Measurements from ENCODE around the gene OR6J1.

OR6J1 gene

DNA sequence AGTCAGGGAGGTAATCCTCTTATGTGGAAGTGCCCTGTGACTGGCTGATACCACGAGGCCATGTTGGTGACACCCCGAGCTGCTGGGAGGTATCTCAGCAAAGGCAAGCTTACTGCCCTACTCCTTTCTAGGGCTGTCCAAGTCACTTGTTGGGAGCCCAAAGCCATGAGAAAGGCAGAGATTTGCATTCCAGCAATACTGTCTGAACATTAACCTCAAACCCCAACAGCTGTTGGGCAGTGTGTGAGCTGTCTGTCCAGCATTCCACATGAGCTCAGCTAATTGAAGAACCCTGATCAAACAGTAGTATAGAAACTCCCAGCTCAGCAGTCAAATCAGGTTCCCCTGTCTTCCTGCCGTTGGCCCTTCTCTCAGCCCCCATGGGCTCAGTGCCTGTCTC, 36.9 kb downstream of the OR6J1 start:
- no peaks in the 10 kb centered on the region for H3K4me1 ChIP-seq (ENCODE audit: low read length)

DNA sequence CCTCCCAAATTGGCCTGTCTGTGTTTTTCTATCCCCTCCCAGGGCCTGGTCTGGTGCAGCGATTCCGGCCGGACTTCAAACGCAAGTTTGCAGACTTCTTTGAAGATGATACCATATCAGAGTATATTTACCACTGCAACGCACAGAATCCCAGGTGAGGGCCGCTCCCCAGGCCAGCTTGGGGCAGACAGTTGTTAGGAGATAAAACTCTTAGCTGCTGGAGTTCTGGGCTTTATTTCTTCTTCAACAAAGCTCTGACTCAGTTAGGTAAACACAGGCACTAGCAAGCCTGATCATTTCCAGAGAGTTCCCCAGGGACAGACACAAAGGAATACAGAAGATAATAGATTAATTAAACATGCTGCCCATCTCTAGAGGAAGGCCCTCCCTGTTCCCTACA, 37.8 kb downstream of the OR6J1 start:
- Histone ChIP-seq H4K20me1 (ENCODE audit: insufficient read depth, low read length) (no peaks in the 10 kb centered on the region), H3K9ac (ENCODE audit: low read length) (no peak overlapping the region), H3K27me3 (ENCODE audit: low read depth, low read length) (no peaks in the 10 kb centered on the region), H2AFZ (ENCODE audit: low read depth, low read length) (no peak overlapping the region), H3K4me3 (ENCODE audit: low read length) (no peak overlapping the region), H3K9me3 (ENCODE audit: insufficient read depth, low read length) (no peaks in the 10 kb centered on the region), H3K27ac (ENCODE audit: low read length) (no peak overlapping the region), H3K36me3 (replicated peaks; ENCODE audit: low read depth, low read length) (peaks cover 23% of the 10 kb centered on the region), H3K79me2 (ENCODE audit: low read length) (no peaks in the 10 kb centered on the region), H3K4me2 (ENCODE audit: low read length) (no peak overlapping the region), H3K4me1 (ENCODE audit: low read length) (no peaks in the 10 kb centered on the region)
- TF ChIP-seq EZH2phosphoT487 (IDR thresholded peaks at IDR 0.05; ENCODE audit: low read depth) = no peak
- TF ChIP-seq, protein P1, sequence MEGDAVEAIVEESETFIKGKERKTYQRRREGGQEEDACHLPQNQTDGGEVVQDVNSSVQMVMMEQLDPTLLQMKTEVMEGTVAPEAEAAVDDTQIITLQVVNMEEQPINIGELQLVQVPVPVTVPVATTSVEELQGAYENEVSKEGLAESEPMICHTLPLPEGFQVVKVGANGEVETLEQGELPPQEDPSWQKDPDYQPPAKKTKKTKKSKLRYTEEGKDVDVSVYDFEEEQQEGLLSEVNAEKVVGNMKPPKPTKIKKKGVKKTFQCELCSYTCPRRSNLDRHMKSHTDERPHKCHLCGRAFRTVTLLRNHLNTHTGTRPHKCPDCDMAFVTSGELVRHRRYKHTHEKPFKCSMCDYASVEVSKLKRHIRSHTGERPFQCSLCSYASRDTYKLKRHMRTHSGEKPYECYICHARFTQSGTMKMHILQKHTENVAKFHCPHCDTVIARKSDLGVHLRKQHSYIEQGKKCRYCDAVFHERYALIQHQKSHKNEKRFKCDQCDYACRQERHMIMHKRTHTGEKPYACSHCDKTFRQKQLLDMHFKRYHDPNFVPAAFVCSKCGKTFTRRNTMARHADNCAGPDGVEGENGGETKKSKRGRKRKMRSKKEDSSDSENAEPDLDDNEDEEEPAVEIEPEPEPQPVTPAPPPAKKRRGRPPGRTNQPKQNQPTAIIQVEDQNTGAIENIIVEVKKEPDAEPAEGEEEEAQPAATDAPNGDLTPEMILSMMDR (IDR thresholded peaks at IDR 0.05; ENCODE audit: low read depth, low read length) = no peak

More for the DNA sequence above, 36.9 kb downstream of the OR6J1 start:
- no peak overlapping the region for H3K4me2 ChIP-seq (ENCODE audit: low read length)
- H3K9me3 ChIP-seq (ENCODE audit: insufficient read depth, low read length) = no peaks in the 10 kb centered on the region
- H4K20me1 ChIP-seq (ENCODE audit: insufficient read depth, low read length) = no peaks in the 10 kb centered on the region
- H2AFZ ChIP-seq (ENCODE audit: low read depth, low read length) = no peak overlapping the region
- no peak for TF ChIP-seq EZH2phosphoT487 (IDR thresholded peaks at IDR 0.05; ENCODE audit: low read depth)
- TF ChIP-seq, protein P1 (IDR thresholded peaks at IDR 0.05; ENCODE audit: low read depth, low read length) = no peak
- no peaks in the 10 kb centered on the region for H3K79me2 ChIP-seq (ENCODE audit: low read length)
- no peak overlapping the region for H3K4me3 ChIP-seq (ENCODE audit: low read length)
- H3K9ac ChIP-seq (ENCODE audit: low read length) = no peak overlapping the region
- no peaks in the 10 kb centered on the region for H3K27me3 ChIP-seq (ENCODE audit: low read depth, low read length)
- no peak overlapping the region for H3K27ac ChIP-seq (ENCODE audit: low read length)
- peaks cover 23% of the 10 kb centered on the region for H3K36me3 ChIP-seq (replicated peaks; ENCODE audit: low read depth, low read length)

DNA sequence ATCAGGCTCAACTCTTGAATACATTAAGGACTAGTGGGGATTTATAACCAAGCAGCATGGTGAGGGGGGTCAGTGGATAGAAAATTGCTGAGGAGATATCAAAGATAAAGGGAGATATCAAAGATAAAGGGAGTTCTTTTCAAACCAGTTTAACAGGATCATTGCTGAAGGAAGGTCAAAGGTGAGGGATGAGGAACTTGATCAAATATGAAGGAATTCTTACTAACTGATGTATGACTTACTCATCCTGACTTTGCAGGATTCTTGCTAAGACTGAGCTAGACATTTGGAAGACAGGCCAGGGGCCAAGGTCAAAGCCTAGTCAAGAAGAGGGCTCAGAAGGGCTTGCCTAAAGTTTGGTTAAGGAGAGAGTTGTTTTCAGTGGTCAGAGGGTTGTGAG, 41.3 kb downstream of the OR6J1 start:
- H3K9ac ChIP-seq (ENCODE audit: low read length) = no peak overlapping the region
- no peak overlapping the region for H3K4me2 ChIP-seq (ENCODE audit: low read length)
- no peaks in the 10 kb centered on the region for H3K79me2 ChIP-seq (ENCODE audit: low read length)
- no peaks in the 10 kb centered on the region for H3K9me3 ChIP-seq (ENCODE audit: insufficient read depth, low read length)
- no peak overlapping the region for H3K4me3 ChIP-seq (ENCODE audit: low read length)
- no peaks in the 10 kb centered on the region for H3K27me3 ChIP-seq (ENCODE audit: low read depth, low read length)
- H3K27ac ChIP-seq (ENCODE audit: low read length) = no peak overlapping the region
- H2AFZ ChIP-seq (ENCODE audit: low read depth, low read length) = no peak overlapping the region
- peaks cover 22% of the 10 kb centered on the region for H3K36me3 ChIP-seq (replicated peaks; ENCODE audit: low read depth, low read length)
- TF ChIP-seq EZH2phosphoT487 (IDR thresholded peaks at IDR 0.05; ENCODE audit: low read depth) = no peak
- TF ChIP-seq, protein P1 (IDR thresholded peaks at IDR 0.05; ENCODE audit: low read depth, low read length) = no peak
- peaks cover 15% of the 10 kb centered on the region for H3K4me1 ChIP-seq (ENCODE audit: low read length)
- no peaks in the 10 kb centered on the region for H4K20me1 ChIP-seq (ENCODE audit: insufficient read depth, low read length)

DNA sequence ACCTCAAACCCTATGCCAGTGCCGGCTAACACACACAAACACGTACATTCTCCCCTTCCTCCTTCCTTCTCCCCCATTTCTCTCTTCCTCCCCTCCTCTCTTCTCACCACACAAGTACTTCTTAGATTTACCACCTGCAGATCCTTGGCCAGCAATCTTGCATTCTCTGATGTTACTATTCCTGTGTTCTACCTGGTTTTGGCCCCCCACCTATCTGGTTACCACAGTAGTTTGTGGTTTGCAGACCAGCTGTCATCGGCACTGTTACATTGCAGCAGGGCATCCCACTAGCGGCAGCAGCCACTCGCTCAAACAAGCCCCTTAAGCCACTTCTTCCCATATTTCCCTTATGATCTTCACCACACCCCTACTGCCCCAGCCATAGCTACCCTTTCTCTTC, 42.2 kb downstream of the OR6J1 start:
- Histone ChIP-seq H3K27ac (ENCODE audit: low read length) (no peak overlapping the region), H3K4me3 (ENCODE audit: low read length) (no peak overlapping the region), H3K9ac (ENCODE audit: low read length) (no peak overlapping the region), H3K4me1 (ENCODE audit: low read length) (peaks cover 19% of the 10 kb centered on the region), H3K4me2 (ENCODE audit: low read length) (no peak overlapping the region), H3K79me2 (ENCODE audit: low read length) (no peaks in the 10 kb centered on the region), H3K27me3 (ENCODE audit: low read depth, low read length) (no peaks in the 10 kb centered on the region), H4K20me1 (ENCODE audit: insufficient read depth, low read length) (no peaks in the 10 kb centered on the region), H3K36me3 (replicated peaks; ENCODE audit: low read depth, low read length) (peaks cover 16% of the 10 kb centered on the region), H3K9me3 (ENCODE audit: insufficient read depth, low read length) (no peaks in the 10 kb centered on the region), H2AFZ (ENCODE audit: low read depth, low read length) (no peak overlapping the region)
- TF ChIP-seq, protein P1 (IDR thresholded peaks at IDR 0.05; ENCODE audit: low read depth, low read length) = no peak
- no peak for TF ChIP-seq EZH2phosphoT487 (IDR thresholded peaks at IDR 0.05; ENCODE audit: low read depth)

Measured in OCI-LY3 (cell line).